Activated CD4-positive, alpha-beta memory T cell treated with anti-CD3 and anti-CD28 coated beads, Interleukin-2, amount 10 ng/mL, durations not matched to agents 7 days and 5 days (primary cell): Measurements from ENCODE around the gene COPS7B. TPM values are rescaled to one million over a fixed set of nuclear protein-coding genes. Genes with fewer than 3 reads are reported as not detected.
"Not testable (repeated sequence)": the region's sequence is repeated elsewhere in the genome, so short reads cannot be mapped to it uniquely, and the experiment has no call there.

ENCODE experiments used
- CTCF ChIA-PET: fragments of 350-600 bp; sonication (Branson Sonifier 250); formaldehyde crosslinking; loops from one replicate; lab custom pipeline; 2021; ENCODE audit warnings: antibody characterized with exemption, inconsistent platforms; lab: Charles Lee
- POLR2A ChIA-PET: fragments of 350-600 bp; sonication (Branson Sonifier 250); formaldehyde crosslinking; loops from one replicate; lab custom pipeline; 2021; ENCODE audit warnings: antibody characterized with exemption; lab: Charles Lee
- DNase-seq: peaks from one replicate; pipeline ENCODE4 v3.0.0-alpha.2; 2020
- H3K27ac Mint-ChIP-seq: one replicate; pipeline ENCODE4 v1.8.0; 2021; ENCODE audit warnings: mild to moderate bottlenecking, mixed read lengths
- H3K27me3 Mint-ChIP-seq: one replicate; pipeline ENCODE4 v1.8.0; 2021; ENCODE audit warnings: mixed read lengths
- H3K36me3 Mint-ChIP-seq: one replicate; pipeline ENCODE4 v1.8.0; 2021; ENCODE audit warnings: low read depth, mixed read lengths
- H3K4me1 Mint-ChIP-seq: one replicate; pipeline ENCODE4 v1.8.0; 2021; ENCODE audit warnings: mixed read lengths
- H3K4me3 Mint-ChIP-seq: one replicate; pipeline ENCODE4 v1.8.0; 2021; ENCODE audit warnings: mild to moderate bottlenecking, mixed read lengths
- H3K9me3 Mint-ChIP-seq: one replicate; pipeline ENCODE4 v1.8.0; 2021; ENCODE audit warnings: mixed read lengths
- total RNA-seq, 2 experiments: library from RNA; stranded (reverse); gene quantifications; one replicate each; pipeline ENCODE4 v1.2.3, GENCODE V29; 2021

Gene COPS7B
- 10 to 100 TPM; 35.1 to 38.4 TPM for total RNA-seq

DNA sequence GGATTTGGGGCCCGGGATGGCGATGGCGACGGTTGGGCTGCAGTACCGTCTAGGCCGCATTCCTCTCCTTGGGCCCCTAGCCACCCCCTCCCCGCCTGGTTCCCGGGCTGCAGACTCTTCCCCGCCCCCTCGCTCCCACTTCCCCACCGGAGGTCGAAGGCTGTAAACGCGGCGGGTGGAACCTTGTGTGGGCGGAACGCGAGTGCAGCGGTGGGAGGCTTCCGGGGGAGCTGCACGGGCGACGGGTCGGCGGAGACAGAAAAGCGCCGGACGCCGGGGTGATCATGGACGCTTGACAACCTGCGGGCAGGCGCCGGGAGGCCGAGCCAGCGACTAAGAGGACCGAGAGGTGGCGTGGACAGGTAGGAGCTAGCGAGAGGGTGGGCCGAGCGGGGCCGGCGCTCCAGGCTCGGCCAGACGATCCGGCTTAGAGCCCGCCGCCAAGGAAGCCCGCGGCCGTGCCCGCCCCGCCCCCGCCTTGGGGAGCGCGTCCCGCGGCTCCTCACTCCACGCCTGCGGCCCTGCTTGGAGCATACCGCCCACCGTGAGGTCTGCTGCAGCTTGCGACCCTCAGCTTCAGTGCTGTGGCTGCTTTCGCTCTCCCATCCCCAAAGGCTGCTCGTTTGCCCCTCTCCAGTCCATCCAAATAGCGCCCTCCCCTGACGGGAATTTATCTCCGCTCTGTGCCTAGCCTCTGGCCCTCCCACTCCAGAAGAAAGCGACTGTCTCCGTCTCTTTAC, at the start of gene COPS7B:
Gene COPS7B (plus strand): TSS at position 269 of the 740 bp plus-strand sequence. CDS start 2,126 bp downstream, outside the sequence.
- peak; percentile 84 for DNase-seq
- peaks cover 64% of the 10 kb centered on the region for H3K4me1 Mint-ChIP-seq
- POLR2A ChIA-PET, result interaction anchor here (0.8 to 1.6 kb wide), 8 partner anchors 9 to 322 kb away, joined by 3 to 4 read pairs (median 3); partner anchors contain the start of gene NCL
- H3K27ac Mint-ChIP-seq, result peak within 1 kb of the TSS; percentile 70
- no peaks in the 10 kb centered on the region for H3K27me3 Mint-ChIP-seq
- peaks cover 23% of the 10 kb centered on the region for H3K36me3 Mint-ChIP-seq
- CTCF ChIA-PET, result interaction anchor here (0.6 to 1.5 kb wide), 8 partner anchors 10 to 191 kb away, joined by 3 to 4 read pairs (median 3); no protein-coding TSS in a partner anchor
- H3K4me3 Mint-ChIP-seq, result peak within 1 kb of the TSS; percentile 91
- no peaks in the 10 kb centered on the region for H3K9me3 Mint-ChIP-seq

GRCh38 chr2:231737761-231738160, 48.5 kb upstream of the COPS7B start:
- CTCF ChIA-PET, result no interaction called here
- H3K9me3 Mint-ChIP-seq, result no peaks in the 10 kb centered on the region
- no peaks in the 10 kb centered on the region for H3K4me1 Mint-ChIP-seq
- peaks cover 21% of the 10 kb centered on the region for H3K36me3 Mint-ChIP-seq
- POLR2A ChIA-PET, result no interaction called here
- no peak overlapping the region for H3K27ac Mint-ChIP-seq
- no peak for DNase-seq
- no peaks in the 10 kb centered on the region for H3K27me3 Mint-ChIP-seq
- no peak overlapping the region for H3K4me3 Mint-ChIP-seq

DNA sequence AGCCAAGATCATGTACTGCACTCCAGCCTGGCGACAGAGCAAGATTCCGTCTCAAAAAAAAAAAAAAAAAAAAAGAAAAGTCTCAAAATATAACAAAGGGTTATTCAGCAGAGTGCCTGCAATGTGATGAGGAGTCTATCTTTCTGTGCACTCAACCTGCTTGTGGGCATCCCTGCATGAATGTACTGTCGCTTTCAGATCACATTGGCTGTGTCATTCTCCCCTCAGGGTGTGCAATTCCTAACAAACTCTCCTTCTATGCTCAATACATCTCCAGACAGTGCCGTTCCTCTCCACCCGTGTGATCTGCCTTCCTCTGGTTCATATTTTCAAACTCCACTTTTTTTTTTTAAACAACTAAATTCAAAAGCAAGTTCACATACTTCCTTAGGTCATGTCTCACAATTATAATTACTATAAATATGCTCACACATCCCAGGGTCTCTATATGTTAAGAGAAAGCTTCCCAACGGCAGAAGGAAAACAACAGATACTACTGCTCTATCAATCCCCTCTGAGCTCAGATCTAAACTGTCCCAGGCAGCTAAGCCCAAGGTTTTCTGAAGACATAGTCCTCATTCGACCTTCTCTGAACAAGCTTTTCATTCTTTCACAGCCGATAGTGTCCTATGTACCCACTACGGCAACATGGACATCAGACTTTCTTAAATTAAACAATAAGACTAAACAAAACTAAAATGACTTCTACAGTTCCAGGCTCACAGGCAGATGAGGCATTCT, 42.7 kb upstream of the COPS7B start:
- peaks cover 4% of the 10 kb centered on the region for H3K36me3 Mint-ChIP-seq
- POLR2A ChIA-PET, result no interaction called here
- H3K27me3 Mint-ChIP-seq, result no peaks in the 10 kb centered on the region
- no peak overlapping the region for H3K4me3 Mint-ChIP-seq
- CTCF ChIA-PET, result interaction anchor here (1.6 kb wide), 2 partner anchors 66 to 130 kb away, joined by 3 to 4 read pairs; no protein-coding TSS in a partner anchor
- no peak overlapping the region for H3K27ac Mint-ChIP-seq
- H3K9me3 Mint-ChIP-seq, result no peaks in the 10 kb centered on the region
- no peaks in the 10 kb centered on the region for H3K4me1 Mint-ChIP-seq
- no peak for DNase-seq

DNA sequence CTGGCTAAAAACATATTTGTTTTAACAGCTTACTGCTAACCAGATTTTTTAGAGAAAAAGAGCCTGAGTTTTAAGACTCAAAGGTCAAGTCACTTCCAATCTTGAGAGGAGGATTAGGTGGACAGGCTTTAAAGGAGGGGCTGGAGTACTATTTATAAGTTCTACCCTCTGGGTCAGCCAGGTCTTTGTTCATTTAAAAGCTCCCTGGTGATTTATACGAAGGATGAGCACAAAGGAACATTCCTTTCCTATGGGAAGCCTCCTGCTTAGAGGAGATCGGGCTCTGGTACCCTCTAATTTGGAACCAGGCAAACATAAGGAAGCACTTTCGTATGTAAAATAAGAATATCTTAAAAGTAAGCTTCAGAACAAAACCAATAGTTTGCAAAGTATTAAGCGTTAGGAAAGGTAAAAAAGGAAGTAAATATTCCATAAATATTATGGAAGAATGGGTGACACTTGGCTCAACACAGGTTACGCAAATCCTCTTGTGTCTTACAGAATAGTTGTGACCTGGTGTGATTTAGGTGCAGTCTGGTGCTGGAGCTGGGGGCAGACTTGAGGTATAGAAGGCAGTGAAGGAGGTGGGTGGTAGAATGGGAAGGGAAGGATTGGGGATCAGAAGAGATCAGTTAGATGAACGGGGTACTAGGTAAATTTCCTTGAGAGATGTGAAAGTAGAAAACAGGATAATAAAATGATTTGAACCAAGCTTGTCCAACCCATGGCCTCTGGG, 40.8 kb upstream of the COPS7B start:
- no peak for DNase-seq
- POLR2A ChIA-PET, result no interaction called here
- H3K9me3 Mint-ChIP-seq, result no peaks in the 10 kb centered on the region
- H3K4me1 Mint-ChIP-seq, result no peaks in the 10 kb centered on the region
- no peaks in the 10 kb centered on the region for H3K36me3 Mint-ChIP-seq
- H3K27me3 Mint-ChIP-seq, result no peaks in the 10 kb centered on the region
- CTCF ChIA-PET, result interaction anchor here (1.0 to 1.7 kb wide), 2 partner anchors 10 to 41 kb away, joined by 3 to 6 read pairs; partner anchors contain the start of gene COPS7B
- H3K4me3 Mint-ChIP-seq, result no peak overlapping the region
- no peak overlapping the region for H3K27ac Mint-ChIP-seq

DNA sequence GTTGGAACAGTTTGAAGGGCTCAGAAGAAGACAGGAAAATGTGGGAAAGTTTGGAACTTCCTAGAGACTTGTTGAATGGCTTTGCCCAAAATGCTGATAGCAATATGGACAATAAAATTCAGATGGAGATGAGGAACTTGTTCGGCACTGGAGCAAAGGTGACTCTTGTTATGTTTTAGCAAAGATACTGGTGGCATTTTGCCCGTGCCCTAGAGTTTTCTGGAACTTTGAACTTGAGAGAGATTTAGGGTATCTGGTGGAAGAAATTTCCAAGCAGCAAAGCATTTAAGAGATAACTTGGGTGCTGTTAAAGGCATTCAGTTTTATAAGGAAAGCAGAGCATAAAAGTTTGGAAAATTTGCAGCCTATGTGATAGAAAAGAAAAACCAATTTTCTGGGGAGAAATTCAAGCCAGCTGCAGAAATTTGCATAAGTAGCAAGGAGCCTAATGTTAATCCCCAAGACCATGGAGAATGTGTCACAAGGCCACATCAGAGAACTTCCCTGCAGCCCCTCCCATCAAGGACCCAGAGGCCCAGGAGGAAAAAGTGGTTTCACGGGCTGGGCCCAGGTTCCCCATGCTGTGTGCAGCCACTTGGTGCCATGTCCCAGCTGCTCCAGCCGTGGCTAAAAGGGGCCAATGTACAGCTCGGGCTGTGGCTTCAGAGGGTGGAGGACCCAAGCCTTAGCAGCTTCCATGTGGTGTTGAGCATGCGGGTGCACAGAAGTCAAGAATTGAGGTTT, 37.9 kb upstream of the COPS7B start:
- POLR2A ChIA-PET, H3K36me3 Mint-ChIP-seq, H3K27me3 Mint-ChIP-seq, H3K27ac Mint-ChIP-seq, CTCF ChIA-PET, DNase-seq, H3K4me1 Mint-ChIP-seq, H3K4me3 Mint-ChIP-seq, H3K9me3 Mint-ChIP-seq: not testable (repeated sequence)

DNA sequence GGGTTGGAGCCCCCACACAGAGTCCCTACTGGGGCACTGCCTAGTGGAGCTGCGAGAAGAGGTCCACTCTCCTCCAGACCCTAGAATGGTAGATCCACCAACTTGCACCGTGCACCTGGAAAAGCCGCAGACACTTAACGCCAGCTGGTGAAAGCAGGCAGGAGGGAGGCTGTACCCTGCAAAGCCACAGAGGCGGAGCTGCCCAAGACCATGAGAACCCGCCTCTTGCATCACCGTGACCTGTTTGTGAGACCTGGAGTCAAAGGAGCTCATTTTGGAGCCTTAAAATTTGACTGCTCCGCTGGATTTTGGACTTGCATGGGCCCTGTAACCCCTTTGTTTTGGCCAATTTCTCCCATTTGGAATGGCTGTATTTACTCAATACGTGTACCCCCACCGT, 37.2 kb upstream of the COPS7B start:
- not testable (repeated sequence) for DNase-seq

GRCh38 chr2:231751042-231751815, 35.0 kb upstream of the COPS7B start:
- Mint-ChIP-seq H3K27ac (no peak overlapping the region), H3K4me1 (no peaks in the 10 kb centered on the region), H3K9me3 (no peaks in the 10 kb centered on the region), H3K27me3 (no peaks in the 10 kb centered on the region), H3K36me3 (no peaks in the 10 kb centered on the region), H3K4me3 (no peak overlapping the region)
- ChIA-PET CTCF (interaction anchor here (0.7 kb wide), 1 partner anchor 35 kb away, joined by 3 read pairs; no protein-coding TSS in a partner anchor), POLR2A (interaction anchor here (0.7 kb wide), 1 partner anchor 9 kb away, joined by 3 read pairs; no protein-coding TSS in a partner anchor)
- DNase-seq, result no peak

More for the DNA sequence above, 37.2 kb upstream of the COPS7B start:
- H3K36me3 Mint-ChIP-seq, H3K27ac Mint-ChIP-seq, H3K27me3 Mint-ChIP-seq, CTCF ChIA-PET, POLR2A ChIA-PET, H3K4me1 Mint-ChIP-seq, H3K9me3 Mint-ChIP-seq, H3K4me3 Mint-ChIP-seq: not testable (repeated sequence)

DNA sequence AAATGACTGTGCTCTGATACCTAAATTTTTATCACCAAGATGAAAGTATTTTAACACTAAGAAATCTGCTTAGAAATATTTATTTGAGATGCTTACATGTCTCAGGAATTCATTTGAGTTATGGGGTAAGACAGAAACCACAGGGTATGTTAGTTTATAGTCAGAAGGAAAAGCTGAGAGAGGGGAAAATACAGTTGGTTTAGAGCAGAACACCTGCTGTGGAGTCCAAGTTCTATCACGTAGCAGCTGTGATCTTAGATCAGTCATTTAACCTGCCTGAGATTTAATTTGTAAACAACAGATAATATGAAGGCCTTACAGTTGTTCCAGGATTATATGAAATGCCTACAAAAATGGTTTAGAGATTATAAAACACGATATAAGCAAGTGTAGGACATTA, 34.2 kb upstream of the COPS7B start:
- Mint-ChIP-seq H3K27ac (no peak overlapping the region), H3K9me3 (no peaks in the 10 kb centered on the region), H3K4me1 (no peaks in the 10 kb centered on the region), H3K27me3 (no peaks in the 10 kb centered on the region), H3K4me3 (no peak overlapping the region), H3K36me3 (no peaks in the 10 kb centered on the region)
- DNase-seq, result no peak
- POLR2A ChIA-PET, result no interaction called here
- CTCF ChIA-PET, result no interaction called here

- H3K9me3 Mint-ChIP-seq, result no peaks in the 10 kb centered on the region
- H3K27ac Mint-ChIP-seq, result no peak overlapping the region
- ChIA-PET POLR2A (no interaction called here), CTCF (interaction anchor here (0.6 to 0.9 kb wide), 6 partner anchors 8 to 523 kb away, joined by 3 to 5 read pairs (median 3); no protein-coding TSS in a partner anchor)
- no peaks in the 10 kb centered on the region for H3K27me3 Mint-ChIP-seq
- H3K4me1 Mint-ChIP-seq, result peaks cover 17% of the 10 kb centered on the region
- H3K4me3 Mint-ChIP-seq, result no peak overlapping the region
- DNase-seq, result no peak
- H3K36me3 Mint-ChIP-seq, result no peaks in the 10 kb centered on the region
These were observed 24.5 kb upstream of the COPS7B start for GRCh38 chr2:231761735-231762134.

- no peak overlapping the region for H3K27ac Mint-ChIP-seq
- DNase-seq, result no peak
- no peaks in the 10 kb centered on the region for H3K9me3 Mint-ChIP-seq
- H3K36me3 Mint-ChIP-seq, result no peaks in the 10 kb centered on the region
- H3K4me1 Mint-ChIP-seq, result peaks cover 18% of the 10 kb centered on the region
- H3K27me3 Mint-ChIP-seq, result no peaks in the 10 kb centered on the region
- H3K4me3 Mint-ChIP-seq, result no peak overlapping the region
- CTCF ChIA-PET, result interaction anchor here (1.1 to 1.3 kb wide), 3 partner anchors 30 to 163 kb away, joined by 3 read pairs; no protein-coding TSS in a partner anchor
- POLR2A ChIA-PET, result interaction anchor here (0.6 to 1.2 kb wide), 2 partner anchors 56 to 600 kb away, joined by 3 read pairs; partner anchors contain the start of gene PTMA
These were observed 22.1 kb upstream of the COPS7B start for GRCh38 chr2:231764124-231764523.

GRCh38 chr2:231764760-231765159, 21.5 kb upstream of the COPS7B start:
- Mint-ChIP-seq H3K4me3 (no peak overlapping the region), H3K4me1 (peaks cover 25% of the 10 kb centered on the region), H3K9me3 (no peaks in the 10 kb centered on the region), H3K36me3 (no peaks in the 10 kb centered on the region), H3K27me3 (no peaks in the 10 kb centered on the region), H3K27ac (no peak overlapping the region)
- no peak for DNase-seq
- CTCF ChIA-PET, result interaction anchor here (1.2 to 1.3 kb wide), 2 partner anchors 29 to 36 kb away, joined by 3 read pairs; no protein-coding TSS in a partner anchor
- POLR2A ChIA-PET, result interaction anchor here (0.6 to 1.2 kb wide), 2 partner anchors 57 to 600 kb away, joined by 3 read pairs; partner anchors contain the start of gene PTMA
